ENCODE data around the gene P2RY12.

GRCh38 chr3:151345859-151346258, 38.7 kb downstream of the P2RY12 start:
- TF ChIP-seq, protein P1, sequence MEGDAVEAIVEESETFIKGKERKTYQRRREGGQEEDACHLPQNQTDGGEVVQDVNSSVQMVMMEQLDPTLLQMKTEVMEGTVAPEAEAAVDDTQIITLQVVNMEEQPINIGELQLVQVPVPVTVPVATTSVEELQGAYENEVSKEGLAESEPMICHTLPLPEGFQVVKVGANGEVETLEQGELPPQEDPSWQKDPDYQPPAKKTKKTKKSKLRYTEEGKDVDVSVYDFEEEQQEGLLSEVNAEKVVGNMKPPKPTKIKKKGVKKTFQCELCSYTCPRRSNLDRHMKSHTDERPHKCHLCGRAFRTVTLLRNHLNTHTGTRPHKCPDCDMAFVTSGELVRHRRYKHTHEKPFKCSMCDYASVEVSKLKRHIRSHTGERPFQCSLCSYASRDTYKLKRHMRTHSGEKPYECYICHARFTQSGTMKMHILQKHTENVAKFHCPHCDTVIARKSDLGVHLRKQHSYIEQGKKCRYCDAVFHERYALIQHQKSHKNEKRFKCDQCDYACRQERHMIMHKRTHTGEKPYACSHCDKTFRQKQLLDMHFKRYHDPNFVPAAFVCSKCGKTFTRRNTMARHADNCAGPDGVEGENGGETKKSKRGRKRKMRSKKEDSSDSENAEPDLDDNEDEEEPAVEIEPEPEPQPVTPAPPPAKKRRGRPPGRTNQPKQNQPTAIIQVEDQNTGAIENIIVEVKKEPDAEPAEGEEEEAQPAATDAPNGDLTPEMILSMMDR (IDR thresholded peaks at IDR 0.05), result no peak
- no peak for TF ChIP-seq SREBF2 (IDR thresholded peaks at IDR 0.05)
- TF ChIP-seq ZC3H11A (IDR thresholded peaks at IDR 0.05), result no peak
- no peak for TF ChIP-seq HES2 (IDR thresholded peaks at IDR 0.05)
- no peak for TF ChIP-seq MAZ (IDR thresholded peaks at IDR 0.05; ENCODE audit: borderline replicate concordance, low read depth, low read length)
- no peak for TF ChIP-seq EP300 (IDR thresholded peaks at IDR 0.05)
- no peak for TF ChIP-seq CBX2 (IDR thresholded peaks at IDR 0.05; ENCODE audit: borderline replicate concordance, low read depth)
- TF ChIP-seq RAD21 (conservative IDR thresholded peaks at IDR 0.05 in 1 of 2, IDR thresholded peaks at IDR 0.05 in 1 of 2), result no peak
- no peak for TF ChIP-seq MYC (IDR thresholded peaks at IDR 0.05; ENCODE audit: borderline replicate concordance, low read length)
- no peak for TF ChIP-seq POLR2A (IDR thresholded peaks at IDR 0.05; ENCODE audit: low read length)
- TF ChIP-seq CHD4 (IDR thresholded peaks at IDR 0.05; ENCODE audit: borderline replicate concordance), result no peak
- no peak for TF ChIP-seq RFX5 (IDR thresholded peaks at IDR 0.05)
